HEK293T (cell line): ENCODE measurements around the gene CPEB4.

Source experiments
- CTCF ChIA-PET: fragments of 350-600 bp; formaldehyde crosslinking; extraction: SDS; loops from one replicate; lab custom pipeline; 2021; ENCODE audit warnings: antibody characterized with exemption, inconsistent platforms; lab: Yijun Ruan, JAX
- POLR2A ChIA-PET: fragments of 350-600 bp; formaldehyde crosslinking; extraction: SDS; loops from one replicate; lab custom pipeline; 2020; ENCODE audit warnings: antibody characterized with exemption, inconsistent platforms; lab: Yijun Ruan, JAX
- DNase-seq: peaks from one replicate; pipeline ENCODE4 v3.0.0; 2012; ENCODE audit warnings: mixed read lengths; ENCODE audit errors: extremely low spot score
- ARNT ChIP-seq: fragments of 450-650 bp; IDR thresholded peaks from 2 replicates; pipeline ENCODE4 v1.6.1; 2017; ENCODE audit warnings: mild to moderate bottlenecking
- BHLHE40 ChIP-seq: fragments of 450-650 bp; IDR thresholded peaks from 2 replicates; pipeline ENCODE4 v1.6.1; 2016; ENCODE audit warnings: mild to moderate bottlenecking, moderate library complexity, borderline replicate concordance
- CTBP1 ChIP-seq: fragments of 450-650 bp; IDR thresholded peaks from 2 replicates; pipeline ENCODE4 v1.6.1; 2016; ENCODE audit warnings: borderline replicate concordance
- ELF4 ChIP-seq: fragments of 450-650 bp; IDR thresholded peaks from 2 replicates; pipeline ENCODE4 v1.6.1; 2017; ENCODE audit warnings: antibody characterized with exemption
- FOXA1 ChIP-seq: fragments of 450-650 bp; IDR thresholded peaks from 2 replicates; pipeline ENCODE4 v1.6.1; 2016; ENCODE audit warnings: mild to moderate bottlenecking
- FOXK2 ChIP-seq: fragments of 450-650 bp; IDR thresholded peaks from 2 replicates; pipeline ENCODE4 v1.6.1; 2016; ENCODE audit warnings: mild to moderate bottlenecking
- FOXM1 ChIP-seq: fragments of 450-650 bp; IDR thresholded peaks from 2 replicates; pipeline ENCODE4 v1.6.1; 2017; ENCODE audit warnings: mild to moderate bottlenecking, borderline replicate concordance
- HDGF ChIP-seq: fragments of 450-650 bp; IDR thresholded peaks from 2 replicates; pipeline ENCODE4 v1.6.1; 2017; ENCODE audit warnings: antibody characterized with exemption, borderline replicate concordance
- L3MBTL2 ChIP-seq: fragments of 450-650 bp; conservative IDR thresholded peaks from 2 replicates; pipeline ENCODE4 v1.6.1; 2016; ENCODE audit warnings: mild to moderate bottlenecking
- LEF1 ChIP-seq: fragments of 450-650 bp; IDR thresholded peaks from 2 replicates; pipeline ENCODE4 v1.6.1; 2017; ENCODE audit warnings: mild to moderate bottlenecking, borderline replicate concordance
- NFRKB ChIP-seq: fragments of 450-650 bp; IDR thresholded peaks from 2 replicates; pipeline ENCODE4 v1.6.1; 2016; ENCODE audit warnings: mild to moderate bottlenecking, moderate library complexity
- SP1 ChIP-seq: fragments of 450-650 bp; IDR thresholded peaks from 2 replicates; pipeline ENCODE4 v1.6.1; 2017
- SUZ12 ChIP-seq: fragments of 450-650 bp; IDR thresholded peaks from 2 replicates; pipeline ENCODE4 v1.6.1; 2016; ENCODE audit warnings: mild to moderate bottlenecking
- TARDBP ChIP-seq: fragments of 450-650 bp; IDR thresholded peaks from 2 replicates; pipeline ENCODE4 v1.6.1; 2016
- ZNF384 ChIP-seq: fragments of 450-650 bp; IDR thresholded peaks from 2 replicates; pipeline ENCODE4 v1.6.1; 2016
- TF ChIP-seq, protein P1 (sequence below): fragments of 450-650 bp; IDR thresholded peaks from 2 replicates; pipeline ENCODE4 v1.6.1; 2016

Gene CPEB4

DNA sequence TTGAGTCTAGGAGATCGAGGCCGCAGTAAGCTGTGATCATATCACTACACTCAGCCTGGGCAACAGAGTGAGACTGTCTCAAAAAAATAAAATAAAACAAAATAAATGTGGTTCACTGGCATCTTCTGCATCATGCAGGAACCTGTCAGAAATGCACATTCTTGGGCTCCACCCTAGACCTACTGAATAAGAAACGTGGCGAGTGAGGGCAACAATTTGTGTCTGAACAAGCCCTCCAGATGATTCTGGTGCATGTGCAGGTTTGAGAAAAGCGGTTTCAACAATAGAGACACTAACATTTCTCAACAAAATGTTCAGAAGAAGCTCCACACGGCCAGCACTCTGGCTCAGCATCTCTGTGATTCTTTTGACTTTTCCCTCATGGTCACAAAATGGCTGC is 42.8 kb upstream of the CPEB4 start:
- POLR2A ChIA-PET, result no interaction called here
- no peak for DNase-seq
- no peak for TF ChIP-seq ELF4
- TF ChIP-seq HDGF, result no peak
- no peak for TF ChIP-seq LEF1
- TF ChIP-seq SP1, result no peak
- TF ChIP-seq FOXA1, result no peak
- no peak for TF ChIP-seq BHLHE40
- no peak for TF ChIP-seq NFRKB
- no peak for TF ChIP-seq FOXM1
- TF ChIP-seq, protein P1, sequence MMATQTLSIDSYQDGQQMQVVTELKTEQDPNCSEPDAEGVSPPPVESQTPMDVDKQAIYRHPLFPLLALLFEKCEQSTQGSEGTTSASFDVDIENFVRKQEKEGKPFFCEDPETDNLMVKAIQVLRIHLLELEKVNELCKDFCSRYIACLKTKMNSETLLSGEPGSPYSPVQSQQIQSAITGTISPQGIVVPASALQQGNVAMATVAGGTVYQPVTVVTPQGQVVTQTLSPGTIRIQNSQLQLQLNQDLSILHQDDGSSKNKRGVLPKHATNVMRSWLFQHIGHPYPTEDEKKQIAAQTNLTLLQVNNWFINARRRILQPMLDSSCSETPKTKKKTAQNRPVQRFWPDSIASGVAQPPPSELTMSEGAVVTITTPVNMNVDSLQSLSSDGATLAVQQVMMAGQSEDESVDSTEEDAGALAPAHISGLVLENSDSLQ, result no peak
- TF ChIP-seq SUZ12, result no peak
- TF ChIP-seq ZNF384, result no peak
- no peak for TF ChIP-seq L3MBTL2
- no peak for TF ChIP-seq FOXK2
- no peak for TF ChIP-seq TARDBP
- TF ChIP-seq ARNT, result no peak
- TF ChIP-seq CTBP1, result no peak
- CTCF ChIA-PET, result no interaction called here

DNA sequence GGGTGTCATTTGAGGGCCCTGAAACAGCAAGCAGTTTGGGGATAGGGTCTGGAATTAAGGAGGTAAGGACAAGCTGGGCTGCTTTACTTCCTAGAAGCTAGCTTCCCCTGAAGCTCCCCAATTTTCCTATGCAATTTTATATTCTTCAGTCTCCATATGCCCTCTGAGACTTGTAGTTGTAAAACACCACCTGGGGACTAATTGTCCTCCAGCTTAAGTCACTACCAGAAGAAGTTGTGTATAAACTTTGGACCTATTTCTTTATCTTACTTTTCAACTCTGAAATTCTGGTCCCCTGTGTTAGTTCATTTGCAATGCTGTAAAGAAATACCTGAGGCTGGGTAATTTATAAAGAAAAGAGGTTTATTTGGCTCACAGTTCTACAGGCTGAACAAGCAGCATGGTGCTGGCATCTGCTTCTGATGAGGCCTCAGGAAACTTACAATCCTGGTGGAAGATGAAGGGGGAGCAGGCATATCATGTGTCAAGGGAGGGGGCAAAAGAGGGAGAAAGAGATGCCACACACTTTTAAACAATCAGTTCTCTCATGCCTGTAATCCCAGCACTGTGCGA is 41.1 kb upstream of the CPEB4 start:
- no peak for DNase-seq
- ChIA-PET POLR2A (no interaction called here), CTCF (no interaction called here)
- TF ChIP-seq TARDBP (no peak), FOXA1 (no peak), BHLHE40 (no peak), FOXM1 (no peak), SP1 (no peak), LEF1 (no peak), FOXK2 (no peak), ELF4 (no peak), NFRKB (no peak), ZNF384 (no peak), HDGF (no peak), CTBP1 (no peak), L3MBTL2 (no peak)
- TF ChIP-seq, protein P1, result no peak

- CTCF ChIA-PET, result interaction anchor here (0.6 kb wide), 1 partner anchor 947 kb away, joined by 4 read pairs; no protein-coding TSS in a partner anchor
- POLR2A ChIA-PET, result no interaction called here
- TF ChIP-seq FOXK2 (no peak), L3MBTL2 (no peak), ELF4 (no peak), CTBP1 (no peak), SUZ12 (no peak), FOXM1 (no peak)
- DNase-seq, result no peak
These were observed 39.1 kb upstream of the CPEB4 start for GRCh38 chr5:173848986-173849596.

DNA sequence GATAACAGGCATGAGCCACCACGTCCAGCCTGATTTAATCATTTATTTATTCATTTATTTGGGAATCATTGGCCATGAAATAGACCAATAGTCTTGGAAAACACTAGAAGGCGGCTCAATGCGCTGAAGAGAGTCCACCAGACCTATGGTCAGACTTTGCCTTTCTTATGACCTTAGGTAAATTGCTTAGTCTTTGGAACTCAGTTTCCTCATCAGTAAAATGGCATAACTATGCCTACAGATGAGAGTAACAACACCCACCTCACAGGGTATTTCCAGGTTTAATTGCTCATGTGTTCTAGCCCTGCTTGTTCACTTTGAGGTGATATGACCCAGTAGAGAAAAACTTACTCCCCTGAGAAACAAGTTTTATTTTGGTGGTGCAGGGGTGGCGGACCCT is 38.2 kb upstream of the CPEB4 start:
- CTCF ChIA-PET, result no interaction called here
- no peak for DNase-seq

GRCh38 chr5:173850659-173851058 is 37.5 kb upstream of the CPEB4 start:
- CTCF ChIA-PET, result no interaction called here
- TF ChIP-seq TARDBP (no peak), HDGF (no peak), CTBP1 (no peak), L3MBTL2 (no peak), SUZ12 (no peak)

More for the DNA sequence above, 38.2 kb upstream of the CPEB4 start:
- TF ChIP-seq ARNT (no peak), FOXA1 (no peak), NFRKB (no peak), LEF1 (no peak), FOXK2 (no peak), ELF4 (no peak), SUZ12 (no peak), HDGF (no peak), FOXM1 (no peak)
- POLR2A ChIA-PET, result no interaction called here

GRCh38 chr5:173851595-173852243 is 36.4 kb upstream of the CPEB4 start:
- no peak for DNase-seq
- CTCF ChIA-PET, result no interaction called here
- POLR2A ChIA-PET, result no interaction called here
- no peak for TF ChIP-seq FOXK2

More at GRCh38 chr5:173850659-173851058, 37.5 kb upstream of the CPEB4 start:
- POLR2A ChIA-PET, result no interaction called here
- no peak for DNase-seq
